Mucosa of stomach (tissue), 1 donor: ENCODE data around the gene HOMER2.

Experiments
- H3K27me3 ChIP-seq: one replicate; pipeline ENCODE4 v1.7.0; 2013; ENCODE audit warnings: mild to moderate bottlenecking, low read length; ENCODE audit not compliant: control insufficient read depth, insufficient read depth
- H3K36me3 ChIP-seq: one replicate; pipeline ENCODE4 v1.7.0; 2013; ENCODE audit warnings: low read length; ENCODE audit not compliant: control insufficient read depth, insufficient read depth
- H3K4me1 ChIP-seq: one replicate; pipeline ENCODE4 v1.7.0; 2013; ENCODE audit warnings: mild to moderate bottlenecking, low read length; ENCODE audit not compliant: control insufficient read depth, insufficient read depth
- H3K4me3 ChIP-seq: one replicate; pipeline ENCODE4 v1.7.0; 2013; ENCODE audit warnings: low read length
- H3K9ac ChIP-seq: one replicate; pipeline ENCODE4 v1.7.0; 2013; ENCODE audit warnings: mild to moderate bottlenecking, low read length, moderate library complexity
- H3K9me3 ChIP-seq: one replicate; pipeline ENCODE4 v1.7.0; 2013; ENCODE audit warnings: mild to moderate bottlenecking, low read length, moderate library complexity; ENCODE audit not compliant: control insufficient read depth
- donor health status: Pancreatic carcinoma.

HOMER2 gene

GRCh38 chr15:82979726-82980125, 27.2 kb upstream of the HOMER2 start:
- H3K27me3 ChIP-seq = no peaks in the 10 kb centered on the region
- H3K9ac ChIP-seq = no peak overlapping the region
- H3K4me1 ChIP-seq = no peaks in the 10 kb centered on the region
- no peaks in the 10 kb centered on the region for H3K36me3 ChIP-seq
- no peaks in the 10 kb centered on the region for H3K9me3 ChIP-seq
- H3K4me3 ChIP-seq = no peak overlapping the region

DNA sequence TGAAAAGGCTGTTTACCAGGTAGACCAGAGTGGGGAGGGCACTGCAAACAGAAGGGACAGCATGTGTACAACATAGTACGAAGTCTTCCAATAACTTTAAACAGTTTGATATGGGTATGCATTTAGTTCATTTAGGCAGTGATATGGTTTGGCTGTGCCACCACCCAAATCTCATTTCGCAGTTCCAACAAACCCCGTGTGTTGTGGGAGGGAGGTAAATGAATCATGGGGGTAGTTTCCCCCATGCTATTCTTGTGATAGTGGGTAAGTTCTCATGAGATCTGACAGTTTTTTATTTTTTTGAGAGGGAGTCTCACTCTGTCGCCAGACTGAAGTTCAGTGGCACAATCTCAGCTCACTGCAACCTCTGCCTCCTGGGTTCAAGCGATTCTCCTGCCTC, 25.9 kb upstream of the HOMER2 start:
- no peak overlapping the region for H3K9ac ChIP-seq
- no peaks in the 10 kb centered on the region for H3K27me3 ChIP-seq
- H3K4me1 ChIP-seq = no peaks in the 10 kb centered on the region
- no peaks in the 10 kb centered on the region for H3K9me3 ChIP-seq
- no peaks in the 10 kb centered on the region for H3K36me3 ChIP-seq
- H3K4me3 ChIP-seq = no peak overlapping the region

DNA sequence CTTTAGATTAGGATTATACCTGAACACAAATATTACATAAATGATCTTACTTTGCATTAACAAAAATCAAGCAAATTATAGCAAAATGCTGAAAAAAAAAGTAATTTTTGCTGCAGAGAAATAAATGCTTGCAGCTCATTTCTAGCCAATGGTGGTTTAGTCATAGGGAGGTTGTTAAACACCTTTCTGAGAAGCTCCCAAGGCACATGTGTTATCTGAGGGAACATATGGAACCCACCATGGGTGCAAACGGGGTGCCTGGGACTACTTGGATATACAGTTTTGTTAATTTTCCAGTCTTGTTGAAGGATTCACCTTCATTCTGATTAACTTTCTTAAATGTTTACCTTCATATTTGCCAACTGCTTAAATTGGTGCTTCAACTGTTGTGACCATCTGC, 24.6 kb upstream of the HOMER2 start:
- H3K36me3 ChIP-seq = no peaks in the 10 kb centered on the region
- no peaks in the 10 kb centered on the region for H3K27me3 ChIP-seq
- H3K4me3 ChIP-seq = no peak overlapping the region

GRCh38 chr15:82972990-82973389, 20.5 kb upstream of the HOMER2 start:
- Histone ChIP-seq H3K36me3 (no peaks in the 10 kb centered on the region), H3K27me3 (no peaks in the 10 kb centered on the region), H3K4me1 (peaks cover 8% of the 10 kb centered on the region), H3K4me3 (no peak overlapping the region), H3K9me3 (no peaks in the 10 kb centered on the region), H3K9ac (no peak overlapping the region)

More for the DNA sequence above, 24.6 kb upstream of the HOMER2 start:
- H3K4me1 ChIP-seq = no peaks in the 10 kb centered on the region
- no peak overlapping the region for H3K9ac ChIP-seq
- H3K9me3 ChIP-seq = no peaks in the 10 kb centered on the region

- no peak overlapping the region for H3K9ac ChIP-seq
- H3K36me3 ChIP-seq = no peaks in the 10 kb centered on the region
- no peak overlapping the region for H3K4me3 ChIP-seq
- H3K9me3 ChIP-seq = no peaks in the 10 kb centered on the region
- no peaks in the 10 kb centered on the region for H3K27me3 ChIP-seq
- H3K4me1 ChIP-seq = peaks cover 8% of the 10 kb centered on the region
Observed at GRCh38 chr15:82971218-82971984, 18.9 kb upstream of the HOMER2 start.

DNA sequence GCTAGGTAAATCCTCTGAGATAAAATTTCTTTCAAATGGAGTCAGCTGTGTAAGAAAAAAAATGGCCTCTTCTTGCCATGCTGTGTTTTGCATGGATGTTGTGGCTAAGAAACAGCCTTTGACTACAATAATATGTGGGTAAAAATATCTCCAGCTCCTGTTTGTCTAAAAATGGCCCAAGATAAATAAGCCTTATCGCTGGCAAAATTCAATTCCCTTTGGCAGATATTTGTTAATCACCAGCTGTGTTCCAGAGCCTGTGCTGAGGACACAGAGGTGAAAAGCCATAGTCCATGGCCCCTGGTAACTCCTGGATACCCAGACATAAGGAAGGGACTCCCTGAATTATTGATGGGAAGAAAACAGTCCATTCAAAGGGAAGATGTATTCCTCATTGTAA, 18.2 kb upstream of the HOMER2 start:
- Histone ChIP-seq H3K4me3 (no peak overlapping the region), H3K9ac (no peak overlapping the region), H3K4me1 (peaks cover 8% of the 10 kb centered on the region), H3K27me3 (no peaks in the 10 kb centered on the region), H3K9me3 (no peaks in the 10 kb centered on the region), H3K36me3 (no peaks in the 10 kb centered on the region)

DNA sequence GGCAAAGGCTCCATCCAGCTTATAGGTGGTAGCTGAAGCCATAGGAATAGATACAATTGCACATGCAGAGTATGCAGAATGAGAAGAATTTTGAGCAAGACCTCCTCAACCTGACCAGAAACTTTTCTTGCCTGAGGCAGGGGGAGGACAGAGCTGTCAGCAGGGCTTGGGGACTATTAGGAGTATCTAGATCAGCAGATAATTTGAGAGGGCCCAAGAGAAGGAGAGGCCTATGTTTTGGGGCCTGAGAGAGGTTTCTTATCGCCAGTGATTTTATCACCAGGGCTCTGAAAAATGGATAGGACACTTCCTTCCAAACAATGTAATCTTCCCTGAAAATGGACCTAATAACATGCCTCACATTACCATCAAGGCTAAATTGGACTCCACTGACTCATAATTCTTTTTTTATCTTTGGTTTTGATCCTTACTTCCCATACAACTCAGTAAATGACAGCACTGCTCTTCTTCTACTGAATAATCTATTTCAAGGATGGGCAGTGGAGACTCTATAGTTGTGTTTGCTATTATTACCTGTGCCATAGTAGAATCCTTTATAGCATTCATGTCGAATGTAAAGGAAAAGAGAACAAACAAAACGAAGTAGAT, 17.7 kb upstream of the HOMER2 start:
- Histone ChIP-seq H3K4me1 (peaks cover 8% of the 10 kb centered on the region), H3K27me3 (no peaks in the 10 kb centered on the region), H3K4me3 (no peak overlapping the region), H3K9ac (no peak overlapping the region), H3K36me3 (no peaks in the 10 kb centered on the region), H3K9me3 (no peaks in the 10 kb centered on the region)

DNA sequence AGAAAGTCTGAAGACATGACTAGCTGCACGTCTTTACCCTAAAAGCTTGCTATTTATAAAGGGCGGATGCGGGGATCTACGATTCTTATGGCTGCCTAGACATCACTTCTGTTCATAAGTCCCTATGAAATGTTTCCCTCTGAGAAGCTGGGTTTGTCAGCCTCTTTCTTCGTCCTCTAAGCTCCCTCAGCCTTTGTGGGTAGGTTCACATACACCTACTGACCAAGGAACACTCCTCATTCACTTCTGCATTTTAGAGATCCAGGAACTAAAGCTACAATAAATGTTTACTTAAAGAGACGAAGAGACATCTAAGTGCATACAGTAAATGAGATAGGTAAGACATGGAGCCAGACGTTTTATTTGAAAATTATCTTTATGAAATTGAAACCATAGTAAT, 16.8 kb upstream of the HOMER2 start:
- Histone ChIP-seq H3K9me3 (no peaks in the 10 kb centered on the region), H3K4me1 (peaks cover 8% of the 10 kb centered on the region), H3K9ac (no peak overlapping the region), H3K36me3 (no peaks in the 10 kb centered on the region), H3K4me3 (no peak overlapping the region), H3K27me3 (no peaks in the 10 kb centered on the region)

DNA sequence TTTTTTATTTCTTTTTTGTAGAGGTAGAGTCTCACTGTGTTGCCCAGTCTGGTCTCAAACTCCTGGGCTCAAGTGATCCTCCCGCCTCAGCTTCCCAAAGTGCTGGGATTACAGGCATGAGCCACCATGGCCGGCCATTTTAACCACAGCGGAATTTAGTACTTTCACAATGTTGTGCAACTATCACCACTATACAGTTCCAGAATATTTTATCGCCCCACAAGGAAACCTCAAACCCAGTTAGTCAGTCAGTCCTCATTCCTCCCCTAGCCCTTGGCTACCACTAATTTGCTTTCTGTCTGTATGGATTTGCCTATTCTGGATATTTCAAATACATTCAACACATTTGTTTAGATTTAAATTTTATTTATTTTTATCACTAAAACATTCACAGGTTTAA, 15.5 kb upstream of the HOMER2 start:
- no peaks in the 10 kb centered on the region for H3K9me3 ChIP-seq
- H3K36me3 ChIP-seq = no peaks in the 10 kb centered on the region
- no peak overlapping the region for H3K4me3 ChIP-seq
- peaks cover 8% of the 10 kb centered on the region for H3K4me1 ChIP-seq
- no peak overlapping the region for H3K9ac ChIP-seq
- no peaks in the 10 kb centered on the region for H3K27me3 ChIP-seq

- Histone ChIP-seq H3K4me1 (peaks cover 8% of the 10 kb centered on the region), H3K4me3 (no peak overlapping the region), H3K36me3 (no peaks in the 10 kb centered on the region), H3K9me3 (no peaks in the 10 kb centered on the region), H3K9ac (no peak overlapping the region), H3K27me3 (no peaks in the 10 kb centered on the region)
Observed at GRCh38 chr15:82966671-82967071, 14.2 kb upstream of the HOMER2 start.

- Histone ChIP-seq H3K9ac (no peak overlapping the region), H3K4me3 (no peak overlapping the region), H3K27me3 (no peaks in the 10 kb centered on the region), H3K9me3 (no peaks in the 10 kb centered on the region), H3K4me1 (no peaks in the 10 kb centered on the region), H3K36me3 (no peaks in the 10 kb centered on the region)
Observed at GRCh38 chr15:82964890-82965289, 12.4 kb upstream of the HOMER2 start.

- H3K27me3 ChIP-seq = no peaks in the 10 kb centered on the region
- no peak overlapping the region for H3K4me3 ChIP-seq
- no peaks in the 10 kb centered on the region for H3K4me1 ChIP-seq
- no peaks in the 10 kb centered on the region for H3K36me3 ChIP-seq
- H3K9ac ChIP-seq = no peak overlapping the region
- no peaks in the 10 kb centered on the region for H3K9me3 ChIP-seq
Observed at GRCh38 chr15:82963471-82964341, 11.2 kb upstream of the HOMER2 start.
